HG02623 (cell line): ENCODE data around the gene DMD.

Source experiments
- ATAC-seq: cut with Tn5 transposase; IDR thresholded peaks from one replicate; pipeline ENCODE4 v1.9.1; 2021; ENCODE audit warnings: moderate library complexity; ENCODE audit not compliant: unreplicated experiment

The DMD gene

DNA sequence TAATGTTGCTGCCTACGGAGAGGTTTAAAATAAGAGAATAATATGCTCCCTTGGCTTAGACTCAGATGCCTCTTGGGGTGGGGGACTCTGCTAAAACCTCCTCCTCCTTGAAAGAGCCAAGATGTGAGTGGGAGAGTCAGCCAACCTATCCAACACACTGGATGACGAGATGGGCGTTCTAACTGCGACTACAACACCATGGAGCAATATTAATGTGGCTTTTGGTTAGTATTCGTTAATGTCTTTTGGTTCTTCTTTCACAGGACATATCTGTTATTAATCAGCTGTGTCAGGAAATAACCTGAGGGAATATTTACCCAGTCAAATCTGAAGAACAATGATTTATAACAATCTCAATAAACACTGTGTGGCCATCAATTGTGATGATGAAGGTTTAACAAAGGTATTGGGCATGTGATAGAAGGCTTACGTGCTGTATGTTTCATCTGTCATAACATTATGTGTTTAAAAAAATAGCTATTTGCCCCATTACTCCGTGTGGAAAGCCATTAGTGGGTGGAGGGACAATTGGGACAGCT is 1996.0 kb downstream of the DMD start:
- ATAC-seq = no peak

DNA sequence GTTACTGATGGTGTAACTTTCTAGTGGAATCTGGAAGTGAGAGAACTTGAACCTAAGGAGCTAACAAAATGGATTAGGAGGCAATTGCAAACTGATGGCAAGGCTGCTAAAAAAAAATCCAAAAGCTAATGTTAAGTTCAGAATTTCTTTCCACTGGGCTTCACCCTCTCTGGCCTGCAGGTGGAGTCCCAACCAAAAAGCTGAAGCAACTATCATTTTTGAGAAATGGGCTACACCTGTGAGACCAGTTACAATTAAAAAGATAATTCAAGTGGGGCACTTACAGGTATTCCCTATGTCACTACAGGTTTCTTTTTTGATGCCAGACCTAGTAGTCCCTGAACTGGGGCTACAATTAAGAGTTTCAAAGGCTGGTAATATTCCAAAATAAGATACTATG is 1997.4 kb downstream of the DMD start:
- no peak for ATAC-seq

DNA sequence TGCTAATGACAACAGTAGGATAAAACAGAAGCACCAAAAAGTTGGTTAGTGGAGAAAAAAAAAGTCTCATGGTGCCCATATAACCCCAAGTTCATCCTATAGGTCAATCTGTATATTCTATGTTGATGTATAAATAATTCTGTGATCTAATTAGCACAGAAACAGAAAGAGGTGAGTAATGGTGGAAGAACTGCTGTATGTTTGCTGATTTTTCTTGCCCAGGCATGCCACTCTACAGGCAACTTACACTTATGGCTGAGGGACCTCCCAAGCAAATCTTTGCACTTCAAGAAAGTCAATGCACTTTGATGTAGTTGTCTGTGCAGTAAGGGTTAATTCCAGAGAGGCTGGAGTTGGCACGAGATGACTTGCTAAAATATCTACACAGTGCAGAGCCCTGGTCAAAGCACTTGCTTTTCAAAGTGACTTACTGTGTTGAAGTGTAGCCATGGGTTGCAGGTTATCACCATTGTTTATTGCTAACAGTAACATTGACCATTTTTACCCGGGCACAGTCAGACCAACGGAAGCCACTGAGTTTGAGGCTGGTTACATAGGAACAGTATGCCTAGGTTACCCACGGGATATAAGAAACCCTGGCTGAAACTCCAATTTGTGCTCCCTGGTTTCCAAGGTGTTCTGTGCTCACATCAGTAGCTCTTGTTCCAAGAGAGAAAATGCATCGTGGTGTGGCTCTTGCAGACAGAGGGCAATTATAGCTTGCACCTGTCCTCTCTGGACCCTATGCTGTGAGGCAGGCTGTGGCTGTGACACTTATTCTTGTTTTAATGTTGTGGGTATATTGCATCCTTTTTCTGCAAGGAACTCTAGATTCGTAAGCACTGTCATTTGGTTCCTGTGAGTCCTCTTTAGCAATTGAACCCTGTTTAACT is 1998.2 kb downstream of the DMD start:
- ATAC-seq = no peak

DNA sequence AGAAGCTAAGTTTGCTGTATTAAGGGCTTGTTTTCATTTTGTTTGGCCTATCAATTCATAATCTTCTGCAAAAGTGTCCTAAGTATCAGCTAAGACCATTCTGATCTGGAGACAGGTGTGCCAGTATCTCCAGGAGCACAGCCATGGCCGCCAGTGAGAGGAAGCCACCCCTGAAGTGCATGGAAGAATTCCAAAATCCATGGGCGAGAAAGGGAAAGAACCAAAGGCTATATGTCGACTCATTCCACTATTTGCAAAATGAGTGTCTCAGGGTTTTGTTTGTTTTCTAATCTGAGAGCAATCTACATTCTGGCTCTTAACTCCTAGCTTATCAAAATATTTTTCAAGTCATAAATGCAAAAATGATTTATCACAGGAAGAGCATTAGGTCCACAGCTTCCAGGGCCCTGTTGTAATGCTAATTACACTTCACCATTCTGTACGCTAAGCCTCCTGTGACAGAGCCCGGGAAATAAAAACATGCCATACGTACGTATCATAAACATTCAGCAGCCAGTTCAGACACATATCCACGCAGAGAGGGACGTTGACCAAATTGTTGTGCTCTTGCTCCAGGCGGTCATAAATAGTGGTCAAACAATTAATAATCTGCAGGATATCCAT is 2002.2 kb downstream of the DMD start:
- ATAC-seq = no peak

DNA sequence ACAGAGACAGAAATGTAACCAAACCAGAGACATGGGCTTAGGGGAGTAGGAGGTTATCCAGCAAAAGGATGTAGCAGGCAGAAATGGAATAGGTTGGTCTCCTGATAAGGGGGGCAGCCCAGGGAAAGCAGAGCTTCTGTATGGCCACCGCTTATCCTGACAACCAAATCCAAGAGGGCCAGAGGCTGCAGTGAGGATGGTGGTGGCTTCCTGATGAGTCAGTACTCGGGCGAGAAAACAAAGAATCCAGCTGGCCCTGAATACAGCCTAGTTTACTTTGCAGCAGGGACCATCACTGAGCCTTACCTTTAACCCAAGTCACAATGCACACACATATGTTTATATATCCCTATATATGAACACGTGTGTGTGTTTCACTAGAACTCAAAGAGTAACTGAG is 2009.8 kb downstream of the DMD start:
- ATAC-seq = no peak

DNA sequence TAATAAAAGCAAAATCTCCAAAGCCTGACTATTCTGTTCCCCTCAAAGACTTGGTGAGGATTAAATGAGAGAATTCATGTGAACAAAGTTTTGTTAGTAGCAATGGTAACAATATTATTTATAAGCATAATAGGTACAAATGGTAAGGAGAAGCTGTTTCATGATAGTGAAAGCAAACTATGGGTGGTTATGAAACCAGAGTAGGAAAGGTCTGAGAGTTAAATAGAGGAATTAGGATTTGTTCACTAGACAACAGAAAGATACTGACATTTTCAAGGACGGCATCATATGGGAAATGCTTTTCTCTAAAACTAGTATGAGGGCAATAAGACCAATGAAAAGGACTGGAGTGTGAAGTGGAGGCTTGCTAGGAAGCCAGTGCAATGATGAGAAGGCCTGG is 2010.9 kb downstream of the DMD start:
- no peak for ATAC-seq

DNA sequence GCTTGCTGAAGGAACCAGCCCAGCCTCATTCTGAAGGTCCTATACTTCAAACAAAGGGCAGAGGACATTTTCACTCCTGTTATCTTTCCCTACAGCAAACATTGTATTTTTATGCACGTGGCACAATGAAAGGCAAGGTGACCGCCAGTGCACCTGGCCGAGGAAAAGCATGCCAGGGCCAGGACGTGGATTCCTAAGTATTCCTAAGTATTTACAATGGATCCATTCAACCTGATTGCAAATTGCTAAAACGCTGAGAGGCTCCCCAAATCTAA is 2011.6 kb downstream of the DMD start:
- no peak for ATAC-seq

DNA sequence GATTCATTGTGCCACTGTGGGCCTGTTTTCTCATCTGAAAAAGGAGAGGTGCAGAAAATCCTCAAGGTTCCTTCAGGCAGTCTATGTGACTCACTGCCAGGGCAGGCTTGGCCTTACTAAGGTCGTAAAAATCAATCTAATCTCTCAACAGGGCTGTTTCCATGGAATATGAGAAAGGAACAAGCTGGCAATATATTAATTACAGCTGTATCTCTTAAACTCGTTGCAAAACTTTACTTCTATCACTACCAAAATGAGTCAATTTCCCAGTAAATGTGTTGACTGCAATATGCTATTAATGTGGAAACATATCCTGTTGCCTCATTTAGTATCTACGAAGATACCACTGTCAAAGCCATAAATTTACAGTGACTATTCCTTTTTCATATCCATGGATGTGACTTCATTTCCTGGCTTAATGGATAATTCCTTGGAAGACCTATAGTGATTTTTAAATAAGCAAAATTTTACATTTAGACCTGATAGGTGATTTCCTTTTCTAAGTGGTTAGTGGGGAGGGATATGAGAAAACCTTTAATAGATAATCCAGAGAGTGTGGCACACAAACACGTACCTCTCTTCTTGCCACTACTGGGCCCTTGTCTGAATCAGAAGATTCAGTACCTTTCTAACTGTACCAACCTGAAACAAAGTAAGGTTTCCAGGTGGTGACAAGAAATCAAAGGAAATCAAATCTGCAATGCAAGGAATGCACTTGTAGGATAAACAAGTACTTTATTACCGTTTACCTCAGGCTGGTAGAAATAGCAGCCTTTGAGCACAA is 2012.1 kb downstream of the DMD start:
- no peak for ATAC-seq

DNA sequence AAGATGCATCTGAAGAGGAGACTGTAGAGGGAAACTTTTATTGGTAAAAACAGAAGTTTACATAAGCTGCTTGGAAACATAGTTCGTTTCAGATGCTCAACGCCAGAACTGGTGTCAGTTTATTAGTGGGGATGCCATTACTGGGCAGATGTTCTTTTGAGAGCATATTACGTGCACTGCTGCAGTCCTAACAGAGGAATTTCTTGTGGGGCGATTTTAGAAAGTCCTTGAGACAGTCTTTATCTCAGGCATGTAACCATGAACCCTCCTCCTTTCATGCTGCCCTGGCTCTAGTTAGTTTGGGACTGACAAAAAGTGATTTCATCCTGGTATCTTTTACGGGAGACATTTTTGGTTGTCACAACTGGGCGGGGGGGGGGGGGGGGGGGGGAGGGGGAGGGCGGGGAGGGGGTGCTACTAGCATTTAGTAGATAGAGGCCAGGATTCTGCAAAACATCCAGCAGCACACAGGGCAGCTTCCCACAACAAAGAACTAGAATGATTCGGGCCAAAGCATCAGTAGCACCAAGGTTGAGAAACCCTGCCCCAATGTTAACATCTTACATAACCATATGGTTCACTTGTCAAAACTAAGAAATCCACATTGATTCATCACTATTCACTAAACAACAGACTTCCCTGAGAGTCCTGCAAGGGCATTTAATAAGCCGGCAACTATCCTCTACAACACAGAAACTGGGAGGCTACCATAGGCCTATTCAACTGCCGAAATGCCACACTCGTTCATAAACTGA is 2021.0 kb downstream of the DMD start:
- no peak for ATAC-seq

DNA sequence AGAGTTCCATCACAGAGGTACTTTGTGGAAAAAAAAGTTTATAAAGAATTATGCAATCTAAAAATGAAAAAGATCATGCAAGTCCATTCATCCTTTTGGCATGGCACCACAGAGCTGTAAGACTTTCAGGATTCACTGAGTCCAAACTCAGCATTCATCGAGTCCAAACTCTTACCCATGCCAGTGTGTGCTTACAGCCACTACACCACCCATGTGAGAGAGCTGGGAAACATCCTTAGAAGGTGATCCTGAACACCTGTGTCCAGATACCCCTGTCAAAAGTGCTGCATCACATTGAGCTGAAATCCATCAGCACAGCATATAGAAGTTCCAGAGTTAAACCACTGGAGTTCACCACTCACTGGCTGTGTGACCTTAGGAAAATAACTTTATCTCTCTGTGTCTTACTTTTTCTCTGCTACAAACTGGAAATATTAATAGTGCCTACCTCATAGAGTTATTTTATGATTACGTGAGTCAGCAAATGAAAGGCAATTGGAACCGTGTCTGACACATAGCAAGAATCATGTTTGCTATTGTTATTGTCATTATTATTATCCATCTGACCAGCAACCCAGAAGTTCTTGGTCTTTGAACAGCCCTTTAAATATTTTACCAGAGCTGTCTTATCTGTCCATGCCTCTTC is 2024.5 kb downstream of the DMD start:
- ATAC-seq = no peak

DNA sequence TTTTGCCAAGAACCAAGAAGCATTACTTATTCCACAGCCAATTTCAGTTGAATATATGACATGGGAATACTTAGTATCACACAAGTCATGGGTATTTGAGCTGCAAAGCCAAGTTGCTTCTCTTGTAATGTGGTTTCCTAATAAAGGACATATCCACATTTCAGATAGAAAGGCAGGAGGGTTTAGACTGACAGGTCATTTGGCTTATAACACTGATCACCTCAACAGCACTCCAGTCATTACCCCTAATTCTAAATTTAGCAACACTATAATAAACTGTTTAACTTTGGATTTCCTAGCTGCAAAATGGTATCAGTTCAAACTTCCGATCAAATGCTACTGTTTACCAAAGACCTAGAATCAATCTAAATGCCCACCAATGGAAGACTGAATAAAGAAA is 2025.5 kb downstream of the DMD start:
- no peak for ATAC-seq

DNA sequence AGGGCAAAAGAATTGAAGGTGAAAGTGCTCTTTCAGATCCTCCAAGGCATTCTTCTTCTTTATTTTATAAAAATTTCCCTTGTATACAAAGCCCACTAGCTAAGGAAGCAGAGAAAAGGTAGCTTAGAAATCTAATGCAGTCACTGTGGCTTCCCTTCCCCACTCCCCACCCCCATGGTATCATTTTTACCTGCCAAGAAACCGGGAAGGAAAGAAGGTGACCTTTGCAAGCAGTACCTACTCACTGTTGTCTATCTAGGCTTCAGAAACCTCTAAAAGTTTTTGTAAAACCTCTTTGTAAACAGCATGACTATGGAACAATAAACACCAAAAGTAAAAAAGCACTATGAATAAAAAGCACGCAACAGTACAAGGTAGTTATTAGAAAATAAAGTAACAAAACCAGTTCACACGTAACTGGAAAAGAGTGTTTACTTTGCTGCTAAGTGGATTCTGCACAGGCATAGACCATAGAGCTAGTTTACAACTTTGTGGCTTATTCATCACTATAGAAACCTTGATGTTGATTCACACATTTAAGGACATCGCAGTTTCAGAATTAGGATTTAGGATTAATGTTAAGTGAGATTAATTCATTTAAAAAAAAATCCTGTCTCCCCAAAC is 2029.9 kb downstream of the DMD start:
- ATAC-seq = no peak

DNA sequence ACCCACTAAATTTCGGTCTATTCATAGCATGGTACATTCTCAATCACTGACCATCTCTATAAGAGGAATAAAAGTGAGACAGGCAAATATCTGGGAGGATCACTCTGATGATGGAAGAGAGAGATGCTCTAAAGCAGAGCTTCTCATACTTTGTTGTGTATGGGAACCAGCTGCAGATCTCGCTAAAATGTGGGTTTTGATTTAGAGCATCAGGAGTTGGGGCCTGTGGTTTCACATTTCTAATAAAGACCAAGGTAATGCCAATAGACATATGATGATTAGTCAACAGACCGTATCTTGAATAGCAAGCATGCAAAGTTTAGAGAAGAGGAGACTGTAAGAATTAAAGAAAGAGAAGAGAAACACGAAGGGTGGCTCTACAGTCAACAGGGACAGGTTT is 2032.1 kb downstream of the DMD start:
- no peak for ATAC-seq

DNA sequence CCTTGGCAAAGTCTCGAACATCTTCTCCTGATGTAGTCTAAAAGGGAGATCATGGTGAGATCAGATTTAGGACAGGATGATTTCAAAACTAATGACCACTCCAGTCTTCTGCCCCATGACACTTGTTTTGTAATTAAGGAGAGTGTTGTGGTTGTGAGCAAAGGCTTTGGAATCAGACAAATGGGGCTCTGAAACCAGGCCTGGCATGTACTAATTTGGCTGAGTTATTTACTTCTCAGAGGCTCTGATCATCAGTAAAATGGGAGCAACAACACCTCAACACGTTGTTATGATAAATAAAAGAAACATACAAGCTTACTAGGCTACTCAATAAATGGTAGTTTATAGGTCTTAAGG is 2032.6 kb downstream of the DMD start:
- no peak for ATAC-seq

DNA sequence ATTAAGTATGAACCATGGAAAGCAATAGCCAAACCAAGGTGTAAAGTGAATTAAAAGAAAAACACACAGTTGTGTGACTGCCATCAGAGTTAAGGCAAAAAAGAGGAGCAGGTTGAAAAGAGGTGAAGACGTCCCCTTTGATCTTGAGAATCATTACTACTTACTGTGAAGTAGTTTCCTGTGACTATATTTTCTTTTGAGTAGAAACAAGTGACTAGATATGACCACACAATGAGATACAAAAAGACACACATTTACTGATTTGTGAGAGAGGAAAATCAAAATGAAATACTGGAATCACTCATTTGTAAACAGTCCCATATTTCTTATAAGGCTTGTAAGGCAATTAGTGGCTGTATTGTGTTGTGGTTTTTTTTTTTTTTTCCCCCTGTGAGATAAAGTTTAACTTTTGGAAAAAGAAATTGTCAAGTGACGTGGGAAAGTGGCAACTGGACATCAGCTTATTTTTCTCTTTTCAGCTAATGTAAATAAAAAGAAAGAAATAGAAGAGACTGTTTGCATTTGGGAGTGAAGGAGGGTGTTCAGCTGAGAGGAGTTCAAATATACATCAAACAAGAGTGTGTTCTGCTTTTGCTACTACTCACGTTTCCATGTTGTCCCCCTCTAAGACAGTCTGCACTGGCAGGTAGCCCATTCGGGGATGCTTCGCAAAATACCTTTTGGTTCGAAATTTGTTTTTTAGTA is 2033.1 kb downstream of the DMD start:
- ATAC-seq = peak; percentile 58

DNA sequence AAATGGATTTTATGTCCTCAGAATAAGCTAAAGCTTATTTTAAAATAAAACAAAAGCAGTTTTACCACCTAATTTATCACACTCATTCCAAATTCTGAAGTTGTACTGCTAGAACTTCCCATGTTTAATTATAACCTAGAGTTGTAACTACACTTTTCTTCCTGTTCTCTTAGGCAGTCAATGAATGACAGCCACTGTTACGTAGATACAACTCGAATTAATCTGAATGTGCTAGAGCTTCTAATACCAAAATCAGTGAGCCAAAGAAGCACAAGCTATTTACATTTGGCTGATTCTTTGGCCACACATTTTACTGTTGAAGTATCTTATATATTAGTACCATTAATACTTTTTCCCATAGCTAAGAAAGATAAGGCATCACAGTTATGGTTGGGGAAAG is 2040.6 kb downstream of the DMD start:
- ATAC-seq = no peak

DNA sequence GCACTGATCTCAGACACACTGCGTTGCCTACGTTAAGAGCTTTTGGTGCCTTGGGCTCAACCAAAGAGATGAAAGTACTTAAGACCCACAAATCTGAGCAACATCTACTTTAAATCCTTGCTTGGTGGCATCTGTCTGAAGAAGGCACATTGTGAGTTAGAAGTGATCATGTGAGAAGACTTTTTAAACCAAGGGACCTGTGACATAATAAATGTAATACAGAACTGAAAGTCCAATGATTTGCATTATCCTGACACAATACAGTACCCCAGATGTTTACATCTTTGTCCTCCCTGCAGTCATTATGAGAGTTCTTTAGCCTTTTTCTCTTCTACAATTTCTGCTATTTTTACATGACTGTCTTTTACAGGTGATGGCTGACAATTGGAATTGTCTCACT is 2042.8 kb downstream of the DMD start:
- ATAC-seq = peak; percentile 99

DNA sequence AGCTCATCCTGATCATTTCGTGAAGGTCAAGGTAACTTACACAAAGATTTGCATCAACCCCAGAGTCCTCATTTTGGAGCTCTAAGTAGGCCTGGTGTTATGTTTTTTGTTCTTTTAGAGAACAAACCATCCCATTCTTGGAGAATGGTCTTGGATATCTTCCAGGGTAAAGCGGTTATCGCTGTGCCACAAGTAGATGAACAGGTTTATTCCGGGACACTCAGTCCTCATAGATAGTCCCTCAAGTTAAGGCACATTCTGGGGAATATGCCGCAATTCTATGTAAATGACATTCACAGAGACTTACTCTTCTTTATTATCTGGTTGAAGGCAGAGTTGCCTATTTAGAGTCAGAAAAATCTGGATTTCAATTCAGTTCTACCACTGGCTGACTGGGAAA is 2044.5 kb downstream of the DMD start:
- ATAC-seq = no peak

DNA sequence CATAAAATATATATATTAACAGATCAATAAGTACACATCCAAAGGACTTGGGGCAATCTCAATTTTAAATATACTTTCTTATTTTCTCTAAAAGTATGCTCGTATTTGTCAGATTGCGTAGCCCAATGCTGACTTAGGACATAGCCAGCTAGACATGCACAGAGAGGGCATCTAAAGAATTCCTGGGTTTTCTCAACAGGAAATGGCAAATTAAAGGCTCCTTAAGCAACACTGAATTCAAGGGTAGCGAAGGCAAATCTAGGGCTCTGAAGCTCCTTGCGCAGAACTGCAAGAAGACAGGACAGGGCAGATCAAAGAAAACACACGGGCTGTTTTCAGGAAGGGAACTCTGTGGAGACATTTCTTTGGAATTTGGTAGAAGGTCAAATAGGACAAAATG is 2044.9 kb downstream of the DMD start:
- no peak for ATAC-seq
